Lower leg skin (tissue), 4 donors: ENCODE results near the gene ZNF292. TPM values are rescaled to one million over a fixed set of nuclear protein-coding genes. Genes with fewer than 3 reads are reported as not detected.
"Not testable (repeated sequence)": the region's sequence is repeated elsewhere in the genome, so short reads cannot be mapped to it uniquely, and the experiment has no call there.

Source experiments
- DNase-seq, 2 donors: peaks; one replicate each; pipeline ENCODE4 v3.0.0-alpha.2; 2019; ENCODE audit warnings: low spot score in 2 of 2
- H3K4me3 ChIP-seq: fragments of 200-600 bp; sonication (generic); 2 replicates; pipeline ENCODE4 v1.5.1; 2017; ENCODE audit warnings: mild to moderate bottlenecking, low read depth; ENCODE audit not compliant: poor library complexity, severe bottlenecking
- POLR2A ChIP-seq, 2 donors: fragments of 450-650 bp; IDR thresholded peaks; one replicate each; pipeline ENCODE4 v1.6.1; 2016 to 2017; ENCODE audit warnings: antibody characterized with exemption in 2 of 2, mild to moderate bottlenecking in 1 of 2, moderate library complexity in 1 of 2
- WGBS, 2 donors: methylation state at CpG; one replicate each; pipeline ENCODE4 v1.1.5; 2018; 5-methylcytosine and 5-hydroxymethylcytosine counted together
- intact Hi-C: fragments of 100-400 bp; cut with DNase I; formaldehyde crosslinking; loops from one replicate; pipeline ENCODE4 v1.15.0; 2023; ENCODE audit warnings: low total_unique reads
- total RNA-seq, 4 donors: library from RNA; depleted of rRNA; stranded (reverse); fragments of >200 nt; gene quantifications; one replicate each; pipeline ENCODE4 v1.1.0, GENCODE V29; 2016
- TF ChIP-seq, protein P1 (sequence below), 3 donors: fragments of 450-650 bp; IDR thresholded peaks; one replicate each; pipeline ENCODE4 v1.5.1; 2016; ENCODE audit warnings: antibody characterized with exemption in 3 of 3, mild to moderate bottlenecking in 3 of 3, moderate library complexity in 2 of 3

Gene ZNF292
- total RNA-seq, 4 donors from 2014 or later = 28.5 to 46.8 (median 36.9) TPM

DNA sequence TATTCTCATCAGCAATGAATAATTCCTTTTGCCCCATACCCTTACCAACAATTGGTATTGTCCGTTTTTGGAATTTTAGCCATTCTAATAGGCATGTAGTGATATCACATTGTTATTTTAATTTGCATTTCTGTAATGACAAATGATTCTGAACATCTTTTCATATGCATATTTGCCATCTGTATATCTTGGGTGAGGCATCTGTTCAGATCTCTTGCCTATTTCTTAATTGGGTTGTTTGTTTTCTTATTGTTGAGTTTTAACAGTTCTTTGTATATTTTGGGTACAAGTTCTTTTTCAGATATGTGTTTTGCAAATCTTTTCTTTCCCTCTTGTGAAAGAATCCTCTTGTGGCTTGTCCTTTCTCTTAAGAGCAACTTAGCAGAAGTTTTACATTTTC, 69.6 kb downstream of the ZNF292 start:
- 94 to 97% methylated on average over 1 of the region's 1 CpG for WGBS, 2 donors
- H3K4me3 ChIP-seq = no peak overlapping the region
- no peak for DNase-seq
- no peak for TF ChIP-seq POLR2A (IDR thresholded peaks at IDR 0.05)
- TF ChIP-seq, protein P1, sequence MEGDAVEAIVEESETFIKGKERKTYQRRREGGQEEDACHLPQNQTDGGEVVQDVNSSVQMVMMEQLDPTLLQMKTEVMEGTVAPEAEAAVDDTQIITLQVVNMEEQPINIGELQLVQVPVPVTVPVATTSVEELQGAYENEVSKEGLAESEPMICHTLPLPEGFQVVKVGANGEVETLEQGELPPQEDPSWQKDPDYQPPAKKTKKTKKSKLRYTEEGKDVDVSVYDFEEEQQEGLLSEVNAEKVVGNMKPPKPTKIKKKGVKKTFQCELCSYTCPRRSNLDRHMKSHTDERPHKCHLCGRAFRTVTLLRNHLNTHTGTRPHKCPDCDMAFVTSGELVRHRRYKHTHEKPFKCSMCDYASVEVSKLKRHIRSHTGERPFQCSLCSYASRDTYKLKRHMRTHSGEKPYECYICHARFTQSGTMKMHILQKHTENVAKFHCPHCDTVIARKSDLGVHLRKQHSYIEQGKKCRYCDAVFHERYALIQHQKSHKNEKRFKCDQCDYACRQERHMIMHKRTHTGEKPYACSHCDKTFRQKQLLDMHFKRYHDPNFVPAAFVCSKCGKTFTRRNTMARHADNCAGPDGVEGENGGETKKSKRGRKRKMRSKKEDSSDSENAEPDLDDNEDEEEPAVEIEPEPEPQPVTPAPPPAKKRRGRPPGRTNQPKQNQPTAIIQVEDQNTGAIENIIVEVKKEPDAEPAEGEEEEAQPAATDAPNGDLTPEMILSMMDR (IDR thresholded peaks at IDR 0.05) = no peak
- intact Hi-C loops = no loop called here

DNA sequence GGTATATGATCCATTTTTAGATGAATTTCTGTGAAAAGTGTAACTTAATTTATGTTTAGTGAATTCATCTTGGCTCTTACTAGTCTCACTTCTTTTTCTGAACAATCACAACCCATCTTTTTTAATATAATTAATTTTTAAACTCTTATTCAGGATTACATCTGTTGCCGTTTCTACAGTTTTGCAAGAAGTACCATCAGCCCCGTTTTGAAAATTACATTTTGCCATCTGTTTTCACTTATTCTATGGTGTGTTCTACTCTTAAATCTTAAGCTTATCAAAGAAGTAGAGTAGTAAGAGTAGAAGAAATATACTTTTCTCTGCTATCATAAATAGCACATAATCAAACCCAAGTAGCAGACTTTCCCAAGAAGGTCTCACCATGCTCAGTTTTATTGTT, 70.1 kb downstream of the ZNF292 start:
- no peak for TF ChIP-seq POLR2A (IDR thresholded peaks at IDR 0.05)
- TF ChIP-seq, protein P1 (IDR thresholded peaks at IDR 0.05) = no peak
- H3K4me3 ChIP-seq = no peak overlapping the region
- no peak for DNase-seq
- intact Hi-C loops = no loop called here
- 84 to 86% methylated on average over 2 of the region's 2 CpGs for WGBS, 2 donors

DNA sequence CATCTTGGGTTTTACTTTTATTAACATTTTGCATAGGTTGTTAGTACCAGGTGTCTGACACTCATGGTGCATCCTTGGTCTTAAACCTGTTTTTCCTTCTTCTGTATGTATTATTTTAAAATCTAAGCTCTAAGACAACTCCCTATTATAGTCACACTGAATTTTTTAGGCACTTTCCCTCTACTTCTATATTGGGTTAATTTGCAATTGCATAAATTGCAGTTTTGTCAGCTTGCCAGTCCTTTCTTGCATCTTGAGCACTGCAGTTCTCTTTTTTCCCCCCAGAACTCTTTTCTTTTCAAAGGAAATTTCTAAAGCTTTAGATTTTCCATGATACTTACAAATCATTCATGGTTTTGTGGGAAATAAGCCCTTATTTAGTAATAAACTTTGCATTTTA, 70.6 kb downstream of the ZNF292 start:
- TF ChIP-seq POLR2A (IDR thresholded peaks at IDR 0.05) = no peak
- TF ChIP-seq, protein P1 (IDR thresholded peaks at IDR 0.05) = no peak
- no peak overlapping the region for H3K4me3 ChIP-seq
- intact Hi-C loops = no loop called here
- DNase-seq = no peak

DNA sequence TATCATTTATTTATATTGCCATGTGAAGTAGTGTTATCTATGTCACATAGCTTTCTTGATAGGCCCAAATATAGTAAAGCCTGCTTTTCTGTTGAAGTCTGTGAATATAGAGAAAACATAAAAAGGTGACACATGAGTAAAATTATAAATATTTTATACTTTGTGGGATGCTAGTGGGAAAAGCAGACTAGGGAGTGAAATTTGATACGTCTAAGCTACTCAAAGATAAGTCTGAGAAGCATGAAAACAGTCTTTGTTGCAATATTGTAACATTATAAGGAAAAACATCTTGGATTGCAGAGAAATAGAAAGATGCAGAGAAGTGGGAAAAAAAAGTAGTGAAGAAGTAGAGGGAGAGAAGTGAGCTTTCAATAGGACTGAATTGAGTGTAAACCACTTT, 75.4 kb downstream of the ZNF292 start:
- no peak for DNase-seq
- 96 to 97% methylated on average over 1 of the region's 1 CpG for WGBS, 2 donors
- H3K4me3 ChIP-seq = no peak overlapping the region
- intact Hi-C loops = loop anchor here (10.0 kb wide), 1 partner anchor 96 kb away; no protein-coding TSS in a partner anchor
- TF ChIP-seq, protein P1 (IDR thresholded peaks at IDR 0.05) = no peak
- TF ChIP-seq POLR2A (IDR thresholded peaks at IDR 0.05) = no peak

DNA sequence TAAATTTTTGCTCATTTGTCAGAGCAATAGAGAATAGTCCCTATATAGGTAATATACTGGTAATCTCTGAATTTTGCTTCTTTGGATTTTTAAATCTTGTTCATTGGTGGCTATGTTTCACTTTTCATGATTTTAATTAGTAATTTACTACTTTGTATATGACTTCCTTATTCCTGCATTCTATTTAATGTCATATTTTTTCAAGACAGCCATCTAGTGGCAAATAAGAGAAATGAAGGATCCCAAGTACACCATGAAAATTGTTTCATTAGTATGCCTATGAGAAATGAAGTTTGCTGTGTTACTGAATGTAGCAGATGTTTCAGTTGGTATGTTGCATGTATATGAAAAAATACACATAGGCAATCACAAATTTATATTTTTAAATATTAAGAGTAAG, 82.4 kb downstream of the ZNF292 start:
- TF ChIP-seq, protein P1 (IDR thresholded peaks at IDR 0.05) = no peak
- no peak for TF ChIP-seq POLR2A (IDR thresholded peaks at IDR 0.05)
- intact Hi-C loops = loop anchor here (10.0 kb wide), 1 partner anchor 103 kb away; no protein-coding TSS in a partner anchor
- DNase-seq = no peak
- H3K4me3 ChIP-seq = no peak overlapping the region

DNA sequence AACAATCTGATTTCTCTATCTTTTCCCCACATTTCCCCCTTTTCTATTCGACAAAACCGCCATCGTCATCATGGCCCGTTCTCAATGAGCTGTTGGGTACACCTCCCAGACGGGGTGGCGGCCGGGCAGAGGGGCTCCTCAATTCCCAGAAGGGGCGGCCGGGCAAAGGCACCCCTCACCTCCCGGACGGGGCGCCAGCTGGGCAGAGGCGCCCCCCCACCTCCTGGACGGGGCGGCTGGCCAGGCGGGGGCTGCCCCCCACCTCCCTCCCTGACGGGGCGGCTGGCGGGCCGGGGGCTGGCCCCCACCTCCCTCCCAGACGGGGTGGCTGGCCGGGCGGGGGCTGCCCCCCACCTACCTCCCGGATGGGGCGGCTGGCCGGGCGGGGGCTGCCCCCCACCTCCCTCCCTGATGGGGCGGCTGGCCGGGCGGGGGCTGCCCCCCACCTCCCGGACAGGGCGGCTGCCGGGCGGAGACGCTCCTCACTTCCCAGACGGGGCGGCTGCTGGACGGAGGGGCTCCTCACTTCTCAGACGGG, 83.8 kb downstream of the ZNF292 start:
- intact Hi-C loops = loop anchor here (10.0 kb wide), 1 partner anchor 104 kb away; no protein-coding TSS in a partner anchor
- 89 to 97% methylated on average over 3 to 27 of the region's 39 CpGs for WGBS, 2 donors
- not testable (repeated sequence) for DNase-seq, H3K4me3 ChIP-seq
